GM12878 (cell line): ENCODE measurements around the gene MAPKAP1. TPM values are rescaled to one million over a fixed set of nuclear protein-coding genes. Genes with fewer than 3 reads are reported as not detected.
A peak's percentile ranks its signal among the peaks of the same experiment; 100 is the strongest.

Source experiments
- ATAC-seq: fragments of 200-7000 bp; cut with Tn5 transposase; 3 replicates; pipeline ENCODE4 v1.9.1; 2020; ENCODE audit warnings: mild to moderate bottlenecking, moderate library complexity
- BruUV-seq: library from RNA; stranded (reverse); fragments of 400-500 nt; replicated peaks from 2 replicates; lab custom pipeline; 2021; lab: Mats Ljungman, UMichigan
- CTCF ChIA-PET: fragments of 300-600 bp; sonication (Branson Sonifier 250); formaldehyde crosslinking; extraction: SDS; loops from one replicate; lab custom pipeline; 2021; ENCODE audit warnings: inconsistent platforms; lab: Yijun Ruan, JAX
- POLR2A ChIA-PET: fragments of 350-600 bp; formaldehyde crosslinking; extraction: SDS; loops from one replicate; lab custom pipeline; 2021; ENCODE audit warnings: inconsistent platforms; lab: Charles Lee
- RAD21 ChIA-PET: fragments of 300-600 bp; sonication (Branson Sonifier 250); formaldehyde crosslinking; loops from one replicate; lab custom pipeline; 2023; ENCODE audit warnings: antibody characterized with exemption; ENCODE audit not compliant: unreplicated experiment; lab: Charles Lee
- SMC1A ChIA-PET: fragments of 300-600 bp; sonication (Branson Sonifier 250); formaldehyde crosslinking; loops from one replicate; lab custom pipeline; 2023; ENCODE audit not compliant: unreplicated experiment, uncharacterized antibody; lab: Charles Lee
- DNase-seq: peaks from one replicate; pipeline ENCODE4 v3.0.0-alpha.2; 2011; ENCODE audit warnings: low read depth, low spot score
- FAIRE-seq: peaks from 3 replicates; lab custom pipeline; 2011; peaks lifted over from hg19 to GRCh38; lab: Jason Lieb, UNC
- H2AFZ ChIP-seq: 2 replicates; pipeline ENCODE4 v1.6.0; 2011; ENCODE audit warnings: low read depth, low read length, control low read depth; ENCODE audit not compliant: control insufficient read depth
- H3K27ac ChIP-seq: 2 replicates; pipeline ENCODE4 v1.5.1; 2011; ENCODE audit warnings: control low read depth; ENCODE audit not compliant: control insufficient read depth, insufficient read depth
- H3K27me3 ChIP-seq, 2 experiments: replicated peaks in 1 of 2; 2 replicates each; pipeline versions ENCODE4 v1.6.0 to v1.6.1; 2011; ENCODE audit warnings: low read length in 1 of 2; ENCODE audit not compliant: control insufficient read depth in 2 of 2, insufficient read depth in 2 of 2
- H3K36me3 ChIP-seq, 2 experiments: 2 replicates each; pipeline ENCODE4 v1.5.1; 2011; ENCODE audit warnings: low read length in 1 of 2; ENCODE audit not compliant: control insufficient read depth in 2 of 2, insufficient read depth in 2 of 2
- H3K4me1 ChIP-seq: 2 replicates; pipeline ENCODE4 v1.6.1; 2011; ENCODE audit warnings: mild to moderate bottlenecking, low read length, moderate library complexity, mixed read lengths; ENCODE audit not compliant: control insufficient read depth, insufficient read depth
- H3K4me2 ChIP-seq: 2 replicates; pipeline ENCODE4 v1.6.0; 2011; ENCODE audit warnings: control low read depth; ENCODE audit not compliant: control insufficient read depth, insufficient read depth
- H3K4me3 ChIP-seq: fragments of 200-600 bp; sonication (generic); 2 replicates; pipeline ENCODE4 v1.5.1; 2016
- H3K79me2 ChIP-seq: 2 replicates; pipeline ENCODE4 v1.6.0; 2011; ENCODE audit warnings: low read length; ENCODE audit not compliant: control insufficient read depth, insufficient read depth
- H3K9ac ChIP-seq: 2 replicates; pipeline ENCODE4 v1.8.0; 2011; ENCODE audit warnings: low read length, control low read depth, mixed read lengths; ENCODE audit not compliant: control insufficient read depth, insufficient read depth
- H3K9me3 ChIP-seq: replicated peaks from 3 replicates; pipeline ENCODE4 v1.5.1; 2011; ENCODE audit warnings: mild to moderate bottlenecking, low read length; ENCODE audit not compliant: control insufficient read depth, insufficient read depth
- H4K20me1 ChIP-seq: 2 replicates; pipeline ENCODE4 v1.6.0; 2011; ENCODE audit not compliant: control insufficient read depth, insufficient read depth
- ATF7 ChIP-seq: fragments of 450-650 bp; IDR thresholded peaks from 2 replicates; pipeline ENCODE4 v1.6.1; 2016; ENCODE audit warnings: low read depth, mild to moderate bottlenecking
- CBFB ChIP-seq: IDR thresholded peaks from 2 replicates; pipeline ENCODE4 v1.6.1; 2016; ENCODE audit warnings: antibody characterized with exemption, low read depth
- CHD4 ChIP-seq: fragments of 200-600 bp; sonication (generic); IDR thresholded peaks from 2 replicates; pipeline ENCODE4 v1.6.1; 2016; ENCODE audit warnings: mild to moderate bottlenecking
- GABPA ChIP-seq: IDR thresholded peaks from 2 replicates; pipeline ENCODE4 v1.6.1; 2014; ENCODE audit warnings: antibody characterized with exemption, low read depth, mild to moderate bottlenecking, inconsistent platforms
- JUND ChIP-seq: IDR thresholded peaks from 2 replicates; pipeline ENCODE4 v1.6.1; 2012; ENCODE audit warnings: low read depth, mild to moderate bottlenecking, low read length, improper control_type of control experiment, moderate library complexity
- LARP7 ChIP-seq: fragments of 450-650 bp; IDR thresholded peaks from 2 replicates; pipeline ENCODE4 v1.6.1; 2017; ENCODE audit warnings: mild to moderate bottlenecking
- MXI1 ChIP-seq: fragments of 150-350 bp; IDR thresholded peaks from 2 replicates; pipeline ENCODE4 v1.6.1; 2011; ENCODE audit warnings: low read depth, mild to moderate bottlenecking, inconsistent platforms, low read length, improper control_type of control experiment
- NBN ChIP-seq: fragments of 450-650 bp; IDR thresholded peaks from 2 replicates; pipeline ENCODE4 v1.6.1; 2016
- NKRF ChIP-seq: fragments of 450-650 bp; conservative IDR thresholded peaks from 2 replicates; pipeline ENCODE4 v1.6.1; 2017; ENCODE audit warnings: mild to moderate bottlenecking, moderate library complexity
- SMAD5 ChIP-seq: IDR thresholded peaks from 2 replicates; pipeline ENCODE4 v1.6.1; 2016; ENCODE audit warnings: antibody characterized with exemption, low read depth
- SP1 ChIP-seq: IDR thresholded peaks from one replicate; pipeline ENCODE4 v1.6.1; 2011; ENCODE audit warnings: low read depth, low read length
- SPI1 ChIP-seq: IDR thresholded peaks from 2 replicates; pipeline ENCODE4 v1.6.1; 2011; ENCODE audit warnings: low read depth, mild to moderate bottlenecking, low read length, moderate library complexity, borderline replicate concordance; ENCODE audit not compliant: insufficient read depth
- STAT1 ChIP-seq: fragments of 450-650 bp; conservative IDR thresholded peaks from 2 replicates; pipeline ENCODE4 v1.6.1; 2014; ENCODE audit warnings: antibody characterized with exemption, mild to moderate bottlenecking
- WRNIP1 ChIP-seq: IDR thresholded peaks from 2 replicates; pipeline ENCODE4 v1.6.1; 2011; ENCODE audit warnings: low read depth, low read length, improper control_type of control experiment, borderline replicate concordance
- ZNF217 ChIP-seq: fragments of 450-650 bp; IDR thresholded peaks from 2 replicates; pipeline ENCODE4 v1.6.1; 2017; ENCODE audit warnings: antibody characterized with exemption, mild to moderate bottlenecking
- ZNF24 ChIP-seq: fragments of 450-650 bp; IDR thresholded peaks from 2 replicates; pipeline ENCODE4 v1.6.1; 2017; ENCODE audit warnings: antibody characterized with exemption, mild to moderate bottlenecking
- ZNF274 ChIP-seq: IDR thresholded peaks from one replicate; pipeline ENCODE4 v1.8.0; 2011; ENCODE audit not compliant: insufficient read length, insufficient read depth
- ZNF384 ChIP-seq: IDR thresholded peaks from 2 replicates; pipeline ENCODE4 v1.6.1; 2012; ENCODE audit warnings: low read depth, mild to moderate bottlenecking, low read length, improper control_type of control experiment, borderline replicate concordance
- ZNF622 ChIP-seq: fragments of 450-650 bp; IDR thresholded peaks from 2 replicates; pipeline ENCODE4 v1.6.1; 2017; ENCODE audit warnings: mild to moderate bottlenecking, inconsistent platforms
- WGBS: methylation state at CpG from one replicate; pipeline ENCODE4 v1.1.6; 2016; ENCODE audit warnings: low lambda C conversion rate; ENCODE audit not compliant: insufficient replicate concordance, insufficient coverage; ENCODE audit errors: missing lambda C conversion rate; 5-methylcytosine and 5-hydroxymethylcytosine counted together
- in situ Hi-C: fragments of 300-500 bp; cut with MboI; formaldehyde crosslinking; loops from 9 replicates; pipeline ENCODE4 v1.14.3; 2018; ENCODE audit warnings: mixed read lengths
- intact Hi-C: fragments of 100-400 bp; cut with micrococcal nuclease; formaldehyde crosslinking; loops from one replicate; pipeline ENCODE4 v1.14.2; 2022; ENCODE audit not compliant: unreplicated experiment
- polyA plus RNA-seq, 11 experiments: library from polyadenylated mRNA; depleted of rRNA in 4 of 11; unstranded in 6 of 11; stranded (reverse) in 5 of 11; fragments of >200 nt; fragmentation: Nextera tagmentation in 4 of 11; fragmentation: Illumina TruSeq in 1 of 11; extraction: Ambion mirVana in 4 of 11; extraction: Trizol in 1 of 11; gene quantifications; 1 replicate in 1 of 11; 2 replicates in 10 of 11; pipeline versions ENCODE4 v1.2.1 to v1.2.3, GENCODE V29; 2011 to 2016; ENCODE audit warnings: inconsistent platforms in 2 of 11, missing spikeins in 2 of 11, low read depth in 1 of 11
- total RNA-seq, 4 experiments: library from RNA; depleted of rRNA in 3 of 4; stranded (reverse); fragments of >200 nt in 3 of 4; fragmentation: Illumina TruSeq in 1 of 4; extraction: Trizol in 1 of 4; gene quantifications; 2 replicates each; pipeline versions ENCODE4 v1.2.1 to v1.2.3, GENCODE V29; 2013 to 2021
- TF ChIP-seq, protein P1 (sequence below): IDR thresholded peaks from 2 replicates; pipeline ENCODE4 v1.6.1; 2012; ENCODE audit warnings: low read depth, low read length, improper control_type of control experiment
- TF ChIP-seq, protein P2 (sequence below): fragments of 450-650 bp; IDR thresholded peaks from 2 replicates; pipeline ENCODE4 v1.6.1; 2014; ENCODE audit warnings: mild to moderate bottlenecking
- TF ChIP-seq, protein P3 (sequence below): IDR thresholded peaks from 2 replicates; pipeline ENCODE4 v1.6.1; 2012; ENCODE audit warnings: low read depth, low read length, improper control_type of control experiment

The MAPKAP1 gene
- total and polyA plus RNA-seq, 10 of the 15 experiments (the other 5 are each of a cell fraction or from before 2014, with no cell fraction given), result 5.1 to 188 (median 105) TPM

GRCh38 chr9:125521462-125522327 lies 185.3 kb downstream of the MAPKAP1 start:
- in situ Hi-C loops, result no loop called here
- ATAC-seq (peak; percentile 61), DNase-seq (no peak), FAIRE-seq (no peak)
- BruUV-seq, result no TSS peak
- no peak overlapping the region for H2AFZ ChIP-seq
- H3K4me3 ChIP-seq, result no peak overlapping the region
- peaks cover 8% of the 10 kb centered on the region for H3K4me1 ChIP-seq
- WGBS, result 0% methylated on average over 3 of the region's 3 CpGs
- no peaks in the 10 kb centered on the region for H3K27me3 ChIP-seq
- intact Hi-C loops, result no loop called here
- ChIA-PET POLR2A (no interaction called here), SMC1A (interaction anchor here (1.0 to 13.5 kb wide), 3 partner anchors 8 to 40 kb away, joined by 3 to 88 read pairs (median 3); no protein-coding TSS in a partner anchor), RAD21 (interaction anchor here (1.8 kb wide), 1 partner anchor 8 kb away, joined by 6 read pairs; no protein-coding TSS in a partner anchor), CTCF (interaction anchor here (0.9 to 1.2 kb wide), 3 partner anchors 8 to 37 kb away, joined by 3 to 9 read pairs (median 3); no protein-coding TSS in a partner anchor)
- H3K27ac ChIP-seq, result peak overlapping the region; percentile 41
- peaks cover 4 to 10% of the 10 kb centered on the region in 2 experiments; a peak in 3 of 4 replicates for H3K36me3 ChIP-seq
- H3K79me2 ChIP-seq, result no peaks in the 10 kb centered on the region
- no peaks in the 10 kb centered on the region for H4K20me1 ChIP-seq
- no peaks in the 10 kb centered on the region for H3K9me3 ChIP-seq
- H3K4me2 ChIP-seq, result peak overlapping the region; percentile 36; the same call in 1 of the 2 replicates
- H3K9ac ChIP-seq, result no peak overlapping the region
- TF ChIP-seq WRNIP1, result no peak
- TF ChIP-seq GABPA, result peak; percentile 28; the same call in 1 of the 2 replicates
- TF ChIP-seq SP1, result no peak
- no peak for TF ChIP-seq ZNF622
- no peak for TF ChIP-seq CHD4
- TF ChIP-seq, protein P1, sequence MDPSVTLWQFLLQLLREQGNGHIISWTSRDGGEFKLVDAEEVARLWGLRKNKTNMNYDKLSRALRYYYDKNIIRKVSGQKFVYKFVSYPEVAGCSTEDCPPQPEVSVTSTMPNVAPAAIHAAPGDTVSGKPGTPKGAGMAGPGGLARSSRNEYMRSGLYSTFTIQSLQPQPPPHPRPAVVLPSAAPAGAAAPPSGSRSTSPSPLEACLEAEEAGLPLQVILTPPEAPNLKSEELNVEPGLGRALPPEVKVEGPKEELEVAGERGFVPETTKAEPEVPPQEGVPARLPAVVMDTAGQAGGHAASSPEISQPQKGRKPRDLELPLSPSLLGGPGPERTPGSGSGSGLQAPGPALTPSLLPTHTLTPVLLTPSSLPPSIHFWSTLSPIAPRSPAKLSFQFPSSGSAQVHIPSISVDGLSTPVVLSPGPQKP, result no peak
- no peak for TF ChIP-seq ZNF384
- no peak for TF ChIP-seq CBFB
- TF ChIP-seq STAT1, result no peak
- no peak for TF ChIP-seq MXI1
- no peak for TF ChIP-seq JUND
- TF ChIP-seq NKRF, result no peak
- TF ChIP-seq ZNF217, result no peak
- no peak for TF ChIP-seq ZNF24
- TF ChIP-seq NBN, result no peak
- TF ChIP-seq, protein P2, sequence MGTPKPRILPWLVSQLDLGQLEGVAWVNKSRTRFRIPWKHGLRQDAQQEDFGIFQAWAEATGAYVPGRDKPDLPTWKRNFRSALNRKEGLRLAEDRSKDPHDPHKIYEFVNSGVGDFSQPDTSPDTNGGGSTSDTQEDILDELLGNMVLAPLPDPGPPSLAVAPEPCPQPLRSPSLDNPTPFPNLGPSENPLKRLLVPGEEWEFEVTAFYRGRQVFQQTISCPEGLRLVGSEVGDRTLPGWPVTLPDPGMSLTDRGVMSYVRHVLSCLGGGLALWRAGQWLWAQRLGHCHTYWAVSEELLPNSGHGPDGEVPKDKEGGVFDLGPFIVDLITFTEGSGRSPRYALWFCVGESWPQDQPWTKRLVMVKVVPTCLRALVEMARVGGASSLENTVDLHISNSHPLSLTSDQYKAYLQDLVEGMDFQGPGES, result no peak
- TF ChIP-seq, protein P3, sequence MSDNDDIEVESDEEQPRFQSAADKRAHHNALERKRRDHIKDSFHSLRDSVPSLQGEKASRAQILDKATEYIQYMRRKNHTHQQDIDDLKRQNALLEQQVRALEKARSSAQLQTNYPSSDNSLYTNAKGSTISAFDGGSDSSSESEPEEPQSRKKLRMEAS, result no peak
- TF ChIP-seq ZNF274, result no peak
- no peak for TF ChIP-seq SMAD5
- TF ChIP-seq ATF7, result no peak
- TF ChIP-seq LARP7, result no peak
- peak; percentile 64 for TF ChIP-seq SPI1
